GM19193 (cell line): Measurements from ENCODE around the gene SLC26A4.

Source experiments
- POLR2A ChIP-seq: IDR thresholded peaks from 4 replicates; pipeline ENCODE4 v1.6.1; 2011; ENCODE audit not compliant: insufficient read depth, insufficient read length; ENCODE audit errors: extremely low read depth

The SLC26A4 gene

GRCh38 chr7:107660381-107661080, at the start of gene SLC26A4:
TSS of gene SLC26A4 (plus strand) at chr7:107660828. CDS start at chr7:107661642, 814 bp downstream.
- no peak for TF ChIP-seq POLR2A

GRCh38 chr7:107613439-107613838, 47.2 kb upstream of the SLC26A4 start:
- TF ChIP-seq POLR2A = no peak

GRCh38 chr7:107613948-107614347, 46.7 kb upstream of the SLC26A4 start:
- no peak for TF ChIP-seq POLR2A

- no peak for TF ChIP-seq POLR2A
These were observed 46.2 kb upstream of the SLC26A4 start for GRCh38 chr7:107614425-107614824.

GRCh38 chr7:107615910-107616680, 44.5 kb upstream of the SLC26A4 start:
- TF ChIP-seq POLR2A = no peak

GRCh38 chr7:107622429-107622828, 38.2 kb upstream of the SLC26A4 start:
- no peak for TF ChIP-seq POLR2A

GRCh38 chr7:107622894-107623293, 37.7 kb upstream of the SLC26A4 start:
- no peak for TF ChIP-seq POLR2A

- TF ChIP-seq POLR2A = no peak
These were observed 33.6 kb upstream of the SLC26A4 start for GRCh38 chr7:107627002-107627401.

- no peak for TF ChIP-seq POLR2A
These were observed 32.1 kb upstream of the SLC26A4 start for GRCh38 chr7:107628461-107629064.

- TF ChIP-seq POLR2A = no peak
These were observed 30.3 kb upstream of the SLC26A4 start for GRCh38 chr7:107630342-107630741.

- no peak for TF ChIP-seq POLR2A
These were observed 28.8 kb upstream of the SLC26A4 start for GRCh38 chr7:107631588-107632491.

- TF ChIP-seq POLR2A = no peak
These were observed 28.1 kb upstream of the SLC26A4 start for GRCh38 chr7:107632492-107632865.

- TF ChIP-seq POLR2A = no peak
These were observed 22.0 kb upstream of the SLC26A4 start for GRCh38 chr7:107638594-107638993.

- TF ChIP-seq POLR2A = no peak
These were observed 19.0 kb upstream of the SLC26A4 start for GRCh38 chr7:107641676-107642075.

- TF ChIP-seq POLR2A = no peak
These were observed 18.1 kb upstream of the SLC26A4 start for GRCh38 chr7:107642501-107642900.
